Fibroblast of the conjunctiva (primary cell): ENCODE data around the gene PAK1IP1.
A peak's percentile ranks its signal among the peaks of the same experiment; 100 is the strongest.
"Not testable (repeated sequence)": the region's sequence is repeated elsewhere in the genome, so short reads cannot be mapped to it uniquely, and the experiment has no call there.

Experiments used
- DNase-seq: peaks from one replicate; pipeline ENCODE4 v3.0.0-alpha.2; 2010; ENCODE audit warnings: low read depth

Gene PAK1IP1

DNA sequence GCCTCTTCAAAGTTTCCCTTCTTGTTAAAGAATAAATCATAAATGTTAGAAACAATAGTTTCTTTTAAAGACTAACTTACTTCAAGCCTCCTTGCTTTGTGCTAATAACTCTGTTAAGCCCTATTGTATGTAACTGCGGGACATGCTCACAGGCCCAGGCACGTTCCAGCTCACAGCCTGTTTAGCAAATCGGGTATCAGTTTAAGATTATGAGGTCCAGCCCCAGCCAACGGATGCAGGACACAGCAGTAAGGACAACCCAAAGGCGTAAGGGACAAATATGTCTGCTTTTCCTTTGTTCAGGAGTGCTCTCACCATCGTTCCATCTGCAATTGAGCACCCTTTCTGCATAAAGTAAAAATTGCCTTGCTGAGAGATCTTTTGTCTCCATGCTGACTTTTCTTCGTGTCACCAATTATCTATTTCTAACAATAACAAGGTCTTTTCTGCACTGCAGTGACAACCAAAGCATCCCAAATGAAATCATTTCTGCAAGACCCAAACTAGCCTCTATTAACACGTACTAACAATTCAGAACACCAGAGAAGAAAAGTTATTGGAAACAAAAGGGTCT is 1.7 kb upstream of the PAK1IP1 start:
- no peak for DNase-seq

DNA sequence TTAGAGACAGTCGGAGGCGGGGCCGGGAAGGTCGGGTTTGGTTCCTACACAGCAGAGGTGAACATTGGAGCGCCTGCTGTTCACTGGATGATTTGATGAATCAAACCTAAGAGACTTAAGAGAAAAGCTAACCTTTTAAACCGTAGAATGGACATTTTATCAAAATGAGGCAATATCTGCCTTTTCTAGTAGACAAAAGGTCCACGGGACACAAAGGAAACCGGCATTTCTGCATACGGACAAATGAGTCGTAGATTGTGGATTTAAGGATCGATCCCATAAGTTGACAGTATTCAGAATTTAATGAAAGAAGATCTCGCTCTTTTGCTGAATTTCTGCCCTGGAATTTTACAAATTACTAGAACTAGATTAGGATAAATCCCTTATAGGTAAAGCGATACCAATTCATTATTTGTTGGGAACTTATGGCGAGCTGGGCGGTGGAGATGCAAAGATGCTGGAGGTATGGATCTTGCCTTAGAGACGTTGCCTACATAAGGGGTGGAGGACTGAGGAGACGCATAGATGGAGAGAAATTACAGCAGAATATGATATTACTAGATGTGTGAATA is 400 bp downstream of the PAK1IP1 start:
- no peak for DNase-seq

DNA sequence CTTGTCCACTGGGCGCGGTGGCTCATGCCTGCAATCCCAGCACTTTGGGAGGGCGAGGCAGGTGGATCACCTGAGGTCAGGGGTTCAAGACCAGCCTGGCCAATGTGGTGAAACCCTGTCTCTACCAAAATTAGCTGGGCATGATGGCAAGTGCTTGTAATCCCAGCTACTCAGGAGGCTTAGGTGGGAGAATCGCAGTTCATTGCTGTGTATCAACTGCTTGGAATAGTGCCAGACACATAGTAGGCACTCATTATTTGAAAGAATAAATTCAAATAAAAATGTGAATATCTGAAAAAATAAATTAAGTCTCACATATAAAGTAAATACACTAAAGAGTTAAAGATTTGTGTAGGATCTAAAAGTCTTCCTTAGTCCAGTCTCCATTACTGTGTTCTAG is 1.9 kb downstream of the PAK1IP1 start:
- DNase-seq = no peak

DNA sequence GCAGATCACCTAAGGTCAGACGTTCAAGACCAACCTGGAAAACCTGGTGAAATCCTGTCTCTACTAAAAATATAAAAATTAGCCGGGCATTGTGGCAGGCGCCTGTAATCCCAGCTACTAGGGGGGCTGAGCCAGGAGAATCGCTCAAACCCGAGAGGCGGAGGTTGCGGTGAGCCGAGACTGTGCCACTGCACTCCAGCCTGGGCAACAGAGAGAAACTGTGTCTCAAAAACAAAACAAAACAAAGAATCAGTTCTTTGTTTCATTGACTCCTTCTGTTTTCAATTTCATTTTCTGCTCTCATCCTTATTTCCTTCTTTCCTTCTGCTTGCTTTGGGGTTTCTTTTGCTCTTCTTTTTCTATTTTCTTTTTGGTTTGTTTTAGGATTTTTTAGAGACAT is 19.2 kb downstream of the PAK1IP1 start:
- DNase-seq = no peak

DNA sequence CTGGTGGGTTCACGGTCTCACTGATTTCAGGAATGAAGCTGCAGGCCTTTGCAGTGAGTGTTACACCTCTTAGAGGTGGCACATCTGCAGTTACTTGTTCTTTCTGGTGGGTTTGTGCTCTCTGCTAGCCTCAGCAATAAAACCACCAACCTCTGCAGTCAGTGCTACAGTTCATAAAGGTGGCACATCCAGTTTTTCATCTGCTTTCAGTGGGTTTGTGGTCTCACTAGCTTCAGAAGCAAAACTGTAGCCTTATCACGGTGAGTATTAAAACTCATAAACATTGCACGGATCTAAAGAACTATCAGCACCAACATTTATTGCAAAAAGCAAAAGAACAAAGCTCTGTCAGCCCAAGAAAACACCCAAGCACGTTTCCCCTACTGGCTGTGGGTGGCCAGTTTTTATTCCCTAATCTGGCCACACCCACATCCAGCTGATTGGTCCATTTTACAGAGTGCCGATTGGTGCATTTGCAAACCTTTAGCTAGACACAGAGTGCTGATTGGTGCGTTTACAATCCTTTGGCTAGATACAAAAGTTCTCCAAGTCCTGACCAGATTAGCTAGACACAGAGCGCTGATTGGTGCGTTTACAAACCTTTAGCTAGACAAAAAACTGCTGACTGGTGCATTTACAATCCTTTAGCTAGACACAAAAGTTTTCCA is 24.7 kb downstream of the PAK1IP1 start:
- no peak for DNase-seq

DNA sequence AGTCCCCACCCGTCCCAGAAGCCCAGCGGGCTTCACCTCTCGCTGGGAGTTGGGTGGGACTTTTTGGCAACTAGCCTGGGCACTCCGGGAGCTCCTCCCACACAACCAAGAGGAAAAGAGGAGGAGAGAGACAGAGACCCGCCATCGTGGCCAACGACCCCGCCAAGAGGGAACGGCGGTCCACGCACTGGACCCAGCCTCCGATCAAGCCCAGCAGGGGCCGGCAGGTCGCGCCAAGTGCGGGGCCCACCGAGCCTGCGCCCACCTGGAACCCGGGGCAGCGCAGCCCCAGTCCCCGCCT is 25.1 kb downstream of the PAK1IP1 start:
- no peak for DNase-seq

DNA sequence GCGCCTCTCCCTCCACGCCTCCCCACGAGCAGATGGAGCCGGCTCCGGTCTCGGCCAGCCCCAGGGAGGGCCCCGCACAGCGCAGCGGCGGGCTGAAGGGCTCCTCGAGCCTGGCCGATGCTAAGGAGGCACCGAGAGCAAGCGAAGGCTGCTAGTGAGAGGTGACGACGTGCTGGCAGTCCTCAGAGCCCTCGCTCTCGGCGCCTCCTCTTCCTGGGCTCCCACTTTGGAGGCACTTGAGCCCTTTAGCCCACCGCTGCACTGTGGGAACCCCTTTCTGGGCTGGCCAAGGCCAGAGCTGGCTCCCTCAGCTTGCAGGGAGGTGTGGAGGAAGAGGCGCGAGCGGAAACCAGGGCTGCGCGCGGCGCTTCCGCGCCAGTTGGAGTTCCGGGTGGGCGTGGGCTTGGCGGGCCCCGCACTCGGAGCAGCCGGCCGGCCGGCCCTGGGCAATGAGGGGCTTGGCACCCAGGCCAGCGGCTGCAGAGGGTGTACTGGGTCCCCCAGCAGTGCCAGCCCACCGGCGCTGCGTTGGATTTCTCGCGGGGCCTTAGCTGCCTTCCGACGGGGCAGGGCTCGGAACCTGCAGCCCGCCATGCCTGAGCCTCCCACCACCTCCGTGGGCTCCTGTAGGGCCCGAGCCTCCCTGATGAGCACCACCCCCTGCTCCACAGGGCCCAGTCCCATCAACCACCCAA is 25.6 kb downstream of the PAK1IP1 start:
- no peak for DNase-seq

DNA sequence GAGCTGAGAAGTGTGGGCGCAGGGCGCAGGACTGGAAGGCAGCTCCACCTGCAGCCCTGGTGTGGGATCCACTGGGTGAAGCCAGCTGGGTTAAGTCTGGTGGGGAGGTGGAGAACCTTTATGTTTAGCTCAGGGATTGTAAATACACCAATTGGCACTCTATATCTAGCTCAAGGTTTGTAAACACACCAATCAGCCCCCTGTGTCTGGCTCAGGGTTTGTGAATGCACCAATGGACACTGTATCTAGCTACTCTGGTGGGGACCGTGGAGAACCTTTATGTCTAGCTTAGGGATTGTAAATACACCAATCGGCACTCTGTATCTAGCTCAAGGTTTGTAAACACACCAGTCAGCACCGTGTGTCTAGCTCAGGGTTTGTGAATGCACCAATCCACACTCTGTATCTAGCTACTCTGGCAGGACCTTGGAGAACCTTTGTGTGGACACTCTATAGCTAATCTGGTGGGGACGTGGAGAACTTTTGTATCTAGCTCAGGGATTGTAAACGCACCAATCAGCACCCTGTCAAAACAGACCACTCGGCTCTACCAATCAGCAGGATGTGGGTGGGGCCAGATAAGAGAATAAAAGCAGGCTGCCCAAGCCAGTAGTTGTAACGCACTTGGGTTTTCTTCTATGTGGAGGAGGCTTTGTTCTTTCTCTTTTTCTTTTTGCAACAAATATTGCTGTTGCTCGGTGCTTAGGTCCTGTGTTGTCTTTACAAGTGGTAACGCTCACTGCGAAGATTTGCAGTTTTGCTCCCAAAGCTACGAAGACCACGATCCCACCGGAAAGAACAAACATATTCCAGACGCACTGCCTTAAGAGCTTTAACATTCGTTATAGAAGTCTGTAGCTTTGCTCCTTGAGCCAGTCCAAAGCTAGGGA is 26.4 kb downstream of the PAK1IP1 start:
- not testable (repeated sequence) for DNase-seq

DNA sequence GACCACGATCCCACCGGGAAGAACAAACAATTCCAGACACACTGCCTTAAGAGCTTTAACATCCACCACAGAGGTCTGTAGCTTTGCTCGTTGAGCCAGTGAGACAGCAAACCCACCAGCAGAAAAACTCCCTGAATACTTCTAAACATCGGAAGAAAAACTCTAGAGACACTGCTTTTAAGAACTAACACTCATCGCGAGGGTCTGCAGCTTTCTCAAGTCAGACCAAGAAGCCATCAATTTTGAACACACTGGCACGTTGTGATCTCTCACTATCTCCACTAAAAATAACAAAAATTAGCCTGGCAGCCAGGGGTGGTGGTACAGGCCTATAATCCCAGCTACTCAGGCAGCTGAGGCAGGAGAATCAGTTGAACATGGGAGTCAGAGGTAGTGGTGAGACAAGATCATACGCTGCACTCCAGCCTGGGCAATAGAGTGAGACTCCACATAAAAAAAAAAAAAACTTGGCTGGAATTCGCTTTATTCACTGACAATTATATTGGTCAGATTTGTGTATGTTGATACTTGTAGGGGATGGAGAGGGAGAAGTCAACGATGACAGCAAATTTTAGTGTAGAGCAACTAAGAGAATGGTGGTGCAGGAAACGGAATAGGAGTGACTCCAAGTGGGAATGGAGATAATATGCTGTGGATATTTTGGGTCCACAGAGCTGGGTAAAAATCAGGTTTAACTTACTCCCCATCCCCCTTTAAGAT is 27.2 kb downstream of the PAK1IP1 start:
- DNase-seq = no peak

DNA sequence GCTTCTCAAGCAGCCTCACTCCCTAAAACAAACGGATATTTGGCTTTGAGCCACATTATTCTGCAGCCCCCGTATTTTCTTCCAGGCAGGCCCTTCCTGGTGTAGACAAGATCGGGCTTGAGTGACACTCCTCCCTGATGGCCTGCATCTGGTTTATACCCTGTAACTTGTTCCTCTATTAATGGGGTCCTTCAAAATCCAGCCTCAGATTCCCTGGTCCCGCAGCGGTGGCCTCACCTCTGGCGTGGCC is 27.7 kb downstream of the PAK1IP1 start:
- DNase-seq = no peak

DNA sequence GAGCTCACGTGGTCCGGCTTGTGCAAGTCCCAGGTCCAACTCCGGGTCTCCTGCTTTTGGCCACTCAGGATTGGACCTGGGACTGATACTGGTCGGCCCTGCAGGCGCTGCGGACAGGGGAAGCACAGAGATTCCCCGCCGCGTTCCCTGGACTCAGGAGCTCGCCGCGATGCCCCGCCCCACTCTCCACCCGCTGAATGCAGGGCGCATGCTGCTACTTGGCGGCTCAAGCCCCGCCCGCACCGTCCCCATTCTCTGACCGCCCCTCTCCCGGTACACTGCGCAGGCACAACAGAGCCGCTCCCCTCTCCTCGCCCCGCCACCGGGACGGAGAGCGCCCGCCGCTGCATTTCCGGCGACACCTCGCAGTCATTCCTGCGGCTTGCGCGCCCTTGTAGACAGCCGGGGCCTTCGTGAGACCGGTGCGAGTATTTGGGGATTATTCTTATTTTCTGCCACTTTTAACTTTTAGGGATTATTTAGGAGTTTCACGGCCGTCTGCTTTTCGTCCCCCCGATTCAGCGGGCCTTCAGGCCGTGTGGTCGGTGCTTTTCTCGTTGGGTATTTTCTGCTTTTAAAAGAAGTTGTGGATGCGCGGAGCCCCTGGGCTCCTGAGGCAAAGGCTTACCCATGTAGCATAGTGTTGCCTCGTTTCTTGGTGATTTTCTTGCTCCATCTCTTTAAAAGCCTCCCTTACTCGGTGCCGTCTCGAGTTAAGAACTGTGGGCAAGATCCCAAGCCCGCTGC is 28.2 kb downstream of the PAK1IP1 start, which contains the start of gene TMEM14C:
Gene TMEM14C, plus strand, starts transcription at position 251 of the 747 bp plus-strand sequence. CDS start 1,544 bp downstream, outside the sequence.
- peak; percentile 98 for DNase-seq

DNA sequence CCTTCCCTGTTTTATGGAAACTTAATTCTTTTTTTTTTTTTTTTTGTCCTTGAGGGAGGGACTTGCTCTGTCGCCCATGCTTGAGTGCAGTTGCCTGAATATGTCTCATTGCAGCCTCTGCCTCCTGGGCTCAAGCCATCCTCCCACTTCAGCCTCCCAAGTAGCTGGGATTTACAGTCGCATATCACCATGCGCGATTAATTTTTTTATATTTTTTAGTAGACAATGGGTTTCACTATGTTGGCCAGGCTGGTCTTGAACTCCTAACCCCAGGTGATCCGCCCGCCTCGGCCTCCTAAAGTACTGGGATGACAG is 28.8 kb downstream of the PAK1IP1 start:
- DNase-seq = no peak

DNA sequence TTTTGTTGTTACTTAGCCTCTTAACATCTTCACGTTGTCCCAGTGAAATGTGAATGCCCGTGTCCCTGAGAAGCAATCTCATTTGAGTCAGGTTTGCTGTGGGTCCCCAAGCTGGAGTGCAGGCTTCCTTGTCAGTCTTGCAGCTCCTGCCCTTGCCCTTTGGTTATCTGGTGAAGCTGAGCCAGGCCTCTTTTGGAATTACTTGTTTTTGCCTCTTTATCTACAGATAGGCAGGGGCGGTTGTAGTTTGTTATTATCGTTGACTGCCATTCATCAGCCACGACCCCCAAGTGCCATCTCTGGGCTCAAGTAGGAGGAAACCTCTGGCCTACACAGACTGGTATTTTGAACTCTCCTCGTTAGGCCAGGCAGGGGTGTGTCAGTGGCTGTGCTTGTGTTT is 30.3 kb downstream of the PAK1IP1 start:
- no peak for DNase-seq

DNA sequence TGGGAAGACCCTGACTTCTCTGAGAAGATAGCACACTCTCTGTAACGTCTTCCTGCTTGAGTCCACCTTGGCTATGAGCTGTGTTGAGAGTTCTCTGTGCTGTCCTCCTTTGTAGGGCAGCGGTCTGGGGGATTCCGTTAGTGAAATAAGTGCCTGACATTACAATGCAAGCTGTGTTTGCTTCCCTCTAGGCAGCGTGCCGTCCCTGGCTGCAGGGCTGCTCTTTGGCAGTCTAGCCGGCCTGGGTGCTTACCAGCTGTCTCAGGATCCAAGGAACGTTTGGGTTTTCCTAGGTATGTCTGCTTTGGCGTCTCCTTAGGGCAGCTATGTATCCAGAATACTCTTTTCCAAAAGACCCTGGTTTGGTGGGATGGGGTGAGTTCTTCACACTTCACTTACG is 30.9 kb downstream of the PAK1IP1 start:
- DNase-seq = no peak

DNA sequence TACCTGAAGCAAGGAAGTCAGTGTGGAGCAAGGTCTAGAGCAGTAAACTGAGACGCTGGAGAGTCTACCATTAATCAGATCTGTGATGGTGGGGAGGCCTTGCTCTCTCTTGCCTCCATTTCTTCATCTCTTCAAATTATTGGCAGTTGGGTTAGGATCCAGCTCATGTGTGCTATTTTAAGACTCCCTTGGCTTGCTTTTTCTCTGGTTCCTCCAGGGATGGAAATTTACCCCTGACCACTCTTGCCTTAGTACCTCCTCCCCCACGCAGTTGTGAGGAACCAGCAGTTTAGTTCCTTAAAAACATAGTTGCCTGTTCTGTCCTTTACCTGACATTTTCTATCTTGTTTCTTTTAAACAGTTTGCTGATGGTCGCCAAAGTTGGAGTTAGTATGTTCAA is 35.5 kb downstream of the PAK1IP1 start:
- no peak for DNase-seq

DNA sequence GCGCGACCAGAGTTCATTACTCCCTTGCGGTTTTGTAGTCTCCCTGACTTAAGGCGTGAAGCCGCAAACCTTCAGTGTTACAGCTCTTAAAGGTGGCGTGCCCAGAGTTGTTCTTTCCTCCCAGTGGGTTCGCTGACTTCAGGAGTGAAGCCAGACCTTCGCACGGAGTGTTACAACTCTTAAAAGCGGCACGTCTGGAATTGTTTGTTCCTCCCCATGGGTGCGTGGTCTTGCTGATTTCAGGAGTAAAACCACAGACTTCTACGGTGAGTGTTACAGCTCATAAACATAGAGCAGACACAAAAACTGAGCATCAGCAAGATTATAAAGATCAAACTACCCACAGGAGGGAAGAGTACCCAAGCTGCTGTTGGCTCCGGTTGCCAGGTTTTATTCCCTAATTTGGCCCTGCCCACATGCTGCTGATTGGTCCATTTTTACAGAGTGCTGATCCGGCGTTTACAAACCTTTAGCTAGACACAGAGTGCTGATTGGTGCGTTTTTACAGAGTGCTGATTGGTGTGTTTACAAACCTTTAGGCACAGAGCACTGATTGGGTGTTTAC is 38.5 kb downstream of the PAK1IP1 start:
- no peak for DNase-seq

DNA sequence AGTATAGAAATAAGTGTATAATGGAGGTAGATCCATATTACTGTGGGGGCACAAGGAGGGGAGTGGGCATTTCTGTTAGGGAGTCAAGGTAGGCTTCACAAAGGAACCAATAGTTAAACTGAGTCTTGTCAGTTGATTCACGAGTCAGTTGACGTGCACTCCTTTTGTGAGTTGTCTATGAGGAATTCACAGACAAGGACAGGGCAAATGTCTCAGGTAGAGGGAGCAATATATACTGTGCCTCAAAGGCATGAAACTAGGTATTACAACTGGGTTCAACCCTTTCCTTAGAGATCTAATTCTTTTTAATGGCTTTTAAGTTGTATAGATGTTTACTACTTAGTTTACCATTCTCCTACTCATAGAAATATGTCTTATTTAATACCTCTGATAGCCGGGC is 39.1 kb downstream of the PAK1IP1 start:
- DNase-seq = no peak

DNA sequence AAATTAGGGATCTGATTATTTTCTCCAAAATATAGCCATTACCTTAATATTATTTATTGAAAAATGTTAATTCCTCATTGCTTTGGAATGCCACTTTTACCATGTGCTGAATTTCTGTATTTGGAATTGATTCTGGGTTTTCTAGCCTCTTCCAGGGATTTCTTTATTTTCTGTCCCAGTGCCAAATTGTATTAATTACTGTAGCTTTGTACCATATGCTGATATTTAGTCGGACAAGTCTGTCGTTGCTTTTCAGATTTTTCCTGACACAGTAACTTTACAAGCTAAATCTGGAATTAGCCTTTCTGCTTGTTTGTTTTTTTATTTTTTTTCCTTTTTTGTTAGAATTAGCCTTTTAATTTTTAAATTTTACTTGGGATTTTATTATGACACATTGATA is 42.0 kb downstream of the PAK1IP1 start:
- no peak for DNase-seq

DNA sequence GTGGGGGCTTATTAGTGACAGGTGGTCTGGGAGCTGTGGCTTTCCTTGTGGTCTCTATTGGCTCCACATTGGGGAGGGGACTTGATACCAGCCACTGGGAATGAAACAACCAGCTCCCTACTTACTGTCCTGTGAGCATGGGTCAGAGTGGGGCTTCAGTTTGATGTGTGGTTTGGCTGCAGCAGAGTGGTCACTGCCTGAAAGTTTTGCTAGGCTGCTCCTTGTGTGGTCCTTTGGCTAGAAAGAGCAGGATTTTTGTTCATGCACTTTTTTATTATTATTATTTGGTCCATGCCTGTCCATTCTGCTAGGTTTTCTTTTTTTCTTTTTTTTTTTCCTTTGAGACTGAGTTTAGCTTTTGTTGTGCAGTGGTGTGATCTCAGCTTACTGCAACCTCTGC is 45.3 kb downstream of the PAK1IP1 start:
- DNase-seq = no peak

DNA sequence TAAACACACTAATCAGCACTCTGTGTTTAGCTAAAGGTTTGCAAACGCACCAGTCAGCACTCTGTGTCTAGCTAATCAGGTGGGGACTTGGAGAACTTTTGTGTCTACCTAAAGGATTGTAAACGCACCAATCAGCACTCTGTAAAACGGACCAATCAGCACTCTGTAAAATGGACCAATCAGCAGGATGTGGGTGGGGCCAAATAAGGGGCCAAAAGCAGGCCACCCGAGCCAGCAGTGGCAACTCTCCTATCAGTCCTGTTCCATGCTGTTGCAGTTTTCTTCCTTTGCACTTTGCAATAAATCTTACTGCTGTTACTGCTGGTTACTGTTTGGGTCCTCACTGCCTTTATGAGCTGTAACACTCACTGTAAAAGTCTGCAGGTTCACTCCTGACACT is 46.9 kb downstream of the PAK1IP1 start:
- DNase-seq = not testable (repeated sequence)

DNA sequence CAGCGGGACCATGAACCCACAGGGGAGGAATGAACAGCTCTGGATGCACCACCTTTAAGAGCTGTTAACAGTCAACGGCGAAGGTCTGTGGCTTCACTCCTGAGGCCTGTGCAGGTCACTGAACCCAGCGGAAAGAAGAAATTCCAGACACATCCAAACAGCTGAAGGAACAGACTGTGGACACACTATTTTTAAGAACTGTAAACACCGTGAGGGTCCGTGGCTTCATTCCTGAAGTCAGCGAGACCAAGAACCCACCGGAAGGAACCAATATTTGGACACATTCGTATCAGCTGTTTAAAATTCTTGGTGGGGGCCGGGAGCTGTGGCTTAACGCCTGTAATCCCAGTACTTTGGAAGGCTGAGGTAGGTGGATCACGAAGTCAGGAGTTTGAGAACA is 47.5 kb downstream of the PAK1IP1 start:
- DNase-seq = no peak
